SH-SY5Y (cell line): ENCODE results near the gene ZNF616.

ENCODE experiments used
- GATA2 ChIP-seq: IDR thresholded peaks from 2 replicates; pipeline ENCODE4 v1.6.1; 2011; ENCODE audit warnings: mild to moderate bottlenecking, low read depth, low read length
- GATA3 ChIP-seq: IDR thresholded peaks from 2 replicates; pipeline ENCODE4 v1.6.1; 2011; ENCODE audit warnings: low read depth, mild to moderate bottlenecking, low read length, moderate library complexity

GRCh38 chr19:52176574-52176973 lies 36.8 kb upstream of the ZNF616 start:
- no peak for TF ChIP-seq GATA2
- no peak for TF ChIP-seq GATA3
